Karpas-422 (cell line): ENCODE measurements around the gene CIART. TPM values are rescaled to one million over a fixed set of nuclear protein-coding genes. Genes with fewer than 3 reads are reported as not detected.

Source experiments
- DNase-seq: peaks from one replicate; pipeline ENCODE4 v3.0.0-alpha.2; 2015
- H2AFZ ChIP-seq: fragments of 200-600 bp; sonication (generic); 2 replicates; pipeline ENCODE4 v1.6.1; 2014; ENCODE audit warnings: antibody characterized with exemption, low read length, mixed read lengths
- H3K27ac ChIP-seq: fragments of 200-600 bp; sonication (generic); 2 replicates; pipeline ENCODE4 v1.5.1; 2014; ENCODE audit warnings: mild to moderate bottlenecking, low read length, moderate library complexity
- H3K27me3 ChIP-seq: fragments of 200-600 bp; sonication (generic); 2 replicates; pipeline ENCODE4 v1.6.1; 2014; ENCODE audit warnings: low read length, mixed read lengths
- H3K36me3 ChIP-seq: fragments of 200-600 bp; sonication (generic); 2 replicates; pipeline ENCODE4 v1.6.1; 2014; ENCODE audit warnings: low read length, mixed read lengths; ENCODE audit not compliant: insufficient read depth
- H3K4me1 ChIP-seq: fragments of 200-600 bp; sonication (generic); 2 replicates; pipeline ENCODE4 v1.6.1; 2014; ENCODE audit warnings: mild to moderate bottlenecking, low read length, mixed read lengths
- H3K4me2 ChIP-seq: fragments of 200-600 bp; sonication (generic); 2 replicates; pipeline ENCODE4 v1.6.1; 2014; ENCODE audit warnings: low read length, low read depth, mild to moderate bottlenecking; ENCODE audit not compliant: poor library complexity, severe bottlenecking
- H3K4me3 ChIP-seq: fragments of 200-600 bp; sonication (generic); 2 replicates; pipeline ENCODE4 v1.5.1; 2014; ENCODE audit warnings: mild to moderate bottlenecking, antibody characterized with exemption, low read length, mixed read lengths
- H3K79me2 ChIP-seq: fragments of 200-600 bp; sonication (generic); 2 replicates; pipeline ENCODE4 v1.6.1; 2014; ENCODE audit warnings: mild to moderate bottlenecking, low read length, mixed read lengths
- H3K9ac ChIP-seq: fragments of 200-600 bp; sonication (generic); 2 replicates; pipeline ENCODE4 v1.6.0; 2014; ENCODE audit warnings: low read length
- H3K9me2 ChIP-seq: fragments of 200-600 bp; sonication (generic), shearing (Covaris generic); replicated peaks from 2 replicates; pipeline ENCODE4 v1.6.0; 2014; ENCODE audit warnings: mild to moderate bottlenecking, low read length, moderate library complexity; ENCODE audit not compliant: insufficient read depth
- H3K9me3 ChIP-seq: fragments of 300-700, 200-600 bp; sonication (generic); 2 replicates; pipeline ENCODE4 v1.6.1; 2014; ENCODE audit warnings: low read length, mixed read lengths
- H4K20me1 ChIP-seq: fragments of 200-600 bp; sonication (generic); 2 replicates; pipeline ENCODE4 v1.6.1; 2014; ENCODE audit warnings: mild to moderate bottlenecking, antibody characterized with exemption, low read length, low read depth; ENCODE audit not compliant: insufficient read depth
- total RNA-seq: library from RNA; depleted of rRNA; stranded (reverse); fragments of >200 nt; shearing (Covaris generic); gene quantifications from 2 replicates; pipeline ENCODE4 v1.2.3, GENCODE V29; 2014; ENCODE audit warnings: low replicate concordance

Gene CIART
- total RNA-seq, 1 experiment from 2014 or later, result 4.1 TPM

DNA sequence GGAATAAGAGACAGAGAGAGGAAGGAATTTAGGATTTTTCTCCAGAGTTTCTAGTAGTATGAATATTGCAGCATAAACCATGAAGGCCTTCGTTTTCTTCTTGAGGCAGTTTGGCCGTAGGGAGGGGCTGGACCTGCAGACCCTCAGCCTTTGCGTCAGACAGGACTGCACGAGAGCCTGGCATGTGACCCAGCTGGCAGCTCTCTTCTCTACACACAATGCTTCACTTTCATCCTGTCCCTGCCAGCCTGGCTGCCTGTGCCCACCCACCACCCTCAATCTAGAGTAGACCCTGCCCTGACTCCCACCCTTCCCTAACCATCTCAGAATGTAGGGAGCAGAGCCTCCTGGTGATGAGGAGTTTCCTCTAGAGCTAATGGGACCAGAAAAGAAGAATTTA, 23.1 kb upstream of the CIART start:
- Histone ChIP-seq H3K4me2 (peak overlapping the region; percentile 60), H3K4me1 (peaks cover 48% of the 10 kb centered on the region), H4K20me1 (no peaks in the 10 kb centered on the region), H3K27me3 (peaks cover 3% of the 10 kb centered on the region; the same call in 1 of the 2 replicates), H3K9ac (peak overlapping the region; percentile 28), H3K4me3 (peak overlapping the region; percentile 50), H3K79me2 (no peaks in the 10 kb centered on the region), H3K9me2 (no peaks in the 10 kb centered on the region), H3K27ac (no peak overlapping the region), H3K36me3 (no peaks in the 10 kb centered on the region), H3K9me3 (no peaks in the 10 kb centered on the region), H2AFZ (peak overlapping the region; percentile 85; the same call in 1 of the 2 replicates)
- DNase-seq, result no peak

DNA sequence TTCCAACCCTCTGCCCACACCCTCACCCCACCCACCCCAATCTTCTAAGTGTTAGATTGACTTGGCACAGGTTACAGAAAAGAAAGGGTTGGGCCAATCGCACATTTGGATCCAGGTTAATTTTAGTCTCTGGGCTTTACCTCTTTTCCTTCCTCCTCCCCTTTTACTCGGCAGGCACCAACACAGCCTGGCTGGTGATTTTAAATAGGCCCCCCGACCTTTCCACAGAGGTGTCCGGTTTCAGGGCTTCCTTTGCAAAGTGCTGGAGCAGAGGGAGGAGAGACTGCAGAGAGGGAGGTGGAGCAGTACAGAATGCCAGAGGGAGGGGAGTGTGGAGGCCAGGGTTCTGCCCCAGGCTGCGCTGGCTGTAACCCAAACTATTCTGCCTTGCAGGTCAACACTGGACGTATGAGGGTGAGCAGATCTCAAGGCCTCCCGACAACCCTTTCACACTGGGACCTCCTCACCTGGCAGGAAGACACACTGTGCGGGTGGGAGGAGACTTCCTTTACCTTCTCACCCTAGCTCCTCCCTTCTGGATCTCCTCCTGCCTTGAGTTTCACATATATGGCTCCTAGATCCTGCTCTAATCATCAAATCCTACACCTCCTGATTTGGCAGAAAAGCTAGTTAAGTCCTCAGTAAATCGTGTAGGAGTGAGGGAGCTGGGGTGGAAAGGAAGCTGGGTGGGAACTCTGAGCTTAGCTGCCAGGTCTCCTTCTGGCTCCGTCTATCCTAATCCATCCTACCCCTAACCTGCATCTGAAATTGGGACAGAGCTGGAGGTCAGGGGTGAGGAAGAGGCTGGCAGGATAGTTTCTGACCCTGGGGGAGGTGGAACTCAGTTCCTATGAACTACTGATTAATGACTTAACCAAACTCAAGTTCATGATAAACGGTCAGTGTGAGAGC, 22.3 kb upstream of the CIART start:
- peak overlapping the region; percentile 28 for H3K9ac ChIP-seq

DNA sequence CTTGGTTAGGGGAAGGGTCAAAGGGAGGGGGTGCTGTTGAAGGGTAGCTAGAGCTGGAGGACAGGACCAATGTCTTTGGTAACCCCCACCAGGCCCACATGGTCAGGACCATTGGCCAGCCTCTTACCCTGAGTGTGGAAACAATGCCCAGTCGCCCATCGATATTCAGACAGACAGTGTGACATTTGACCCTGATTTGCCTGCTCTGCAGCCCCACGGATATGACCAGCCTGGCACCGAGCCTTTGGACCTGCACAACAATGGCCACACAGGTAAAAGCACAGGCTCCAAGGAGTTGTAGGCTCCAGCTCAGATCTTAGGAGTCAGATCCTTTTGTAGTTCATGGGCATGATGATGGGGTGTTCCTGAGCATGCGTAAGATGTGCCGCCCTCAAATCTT, 21.0 kb upstream of the CIART start:
- Histone ChIP-seq H3K79me2 (no peaks in the 10 kb centered on the region), H3K36me3 (peaks cover 12% of the 10 kb centered on the region), H3K4me2 (no peak overlapping the region), H4K20me1 (no peaks in the 10 kb centered on the region), H2AFZ (no peak overlapping the region), H3K9ac (no peak overlapping the region), H3K9me3 (no peaks in the 10 kb centered on the region), H3K9me2 (no peaks in the 10 kb centered on the region), H3K4me3 (no peak overlapping the region), H3K27me3 (peaks cover 3% of the 10 kb centered on the region; the same call in 1 of the 2 replicates), H3K27ac (no peak overlapping the region), H3K4me1 (peaks cover 39% of the 10 kb centered on the region)
- DNase-seq, result no peak

More for the DNA sequence above, 22.3 kb upstream of the CIART start:
- Histone ChIP-seq H3K4me1 (peaks cover 48% of the 10 kb centered on the region), H3K4me2 (peak overlapping the region; percentile 60), H4K20me1 (no peaks in the 10 kb centered on the region), H3K79me2 (no peaks in the 10 kb centered on the region), H3K36me3 (peaks cover 6% of the 10 kb centered on the region; the same call in 1 of the 2 replicates), H3K27ac (no peak overlapping the region), H3K4me3 (peak overlapping the region; percentile 50), H2AFZ (peak overlapping the region; percentile 85; the same call in 1 of the 2 replicates), H3K27me3 (peaks cover 3% of the 10 kb centered on the region; the same call in 1 of the 2 replicates), H3K9me3 (no peaks in the 10 kb centered on the region), H3K9me2 (no peaks in the 10 kb centered on the region)
- DNase-seq, result peak; percentile 58

DNA sequence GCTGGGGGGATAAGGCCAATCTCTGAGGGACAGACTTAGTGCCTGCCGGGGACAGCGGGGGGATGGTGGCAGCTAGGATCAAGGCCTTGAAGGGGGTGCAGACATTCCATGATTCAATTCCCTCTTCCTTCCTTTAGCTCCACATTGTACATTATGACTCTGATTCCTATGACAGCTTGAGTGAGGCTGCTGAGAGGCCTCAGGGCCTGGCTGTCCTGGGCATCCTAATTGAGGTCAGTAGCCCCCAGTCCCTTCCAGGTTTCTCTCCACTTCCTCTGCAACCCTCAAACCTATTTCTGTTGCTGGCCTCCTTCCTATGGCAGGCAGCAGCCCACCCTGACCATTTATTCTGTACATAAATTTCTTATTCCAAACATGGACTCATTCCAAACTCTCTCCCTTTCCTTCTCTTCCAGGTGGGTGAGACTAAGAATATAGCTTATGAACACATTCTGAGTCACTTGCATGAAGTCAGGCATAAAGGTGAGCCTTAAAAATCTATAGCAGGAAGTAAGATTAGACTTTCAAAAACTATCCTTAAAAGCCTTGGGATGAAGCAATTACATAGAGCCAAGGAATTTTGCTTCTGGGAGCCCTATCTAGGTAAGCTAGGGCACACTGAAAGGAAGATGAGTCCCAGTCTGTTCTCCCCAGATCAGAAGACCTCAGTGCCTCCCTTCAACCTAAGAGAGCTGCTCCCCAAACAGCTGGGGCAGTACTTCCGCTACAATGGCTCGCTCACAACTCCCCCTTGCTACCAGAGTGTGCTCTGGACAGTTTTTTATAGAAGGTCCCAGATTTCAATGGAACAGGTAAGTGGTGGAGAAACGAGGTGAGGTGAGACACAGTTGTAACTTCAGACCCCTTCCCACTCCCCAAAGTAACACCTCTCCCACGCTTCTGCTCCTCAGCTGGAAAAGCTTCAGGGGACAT, 19.7 kb upstream of the CIART start:
- peak; percentile 79 for DNase-seq
- Histone ChIP-seq H3K9ac (0 out of 2 replicates have a peak overlapping the region, but pooled peaks have one; percentile 32), H2AFZ (no peak overlapping the region), H3K4me2 (peak overlapping the region; percentile 40), H3K36me3 (peaks cover 20% of the 10 kb centered on the region), H3K27ac (peak overlapping the region; percentile 36; the same call in 1 of the 2 replicates), H3K4me1 (peaks cover 38% of the 10 kb centered on the region), H3K79me2 (peaks cover 11% of the 10 kb centered on the region), H4K20me1 (no peaks in the 10 kb centered on the region; the same call in 1 of the 2 replicates), H3K9me3 (no peaks in the 10 kb centered on the region), H3K27me3 (no peaks in the 10 kb centered on the region), H3K9me2 (no peaks in the 10 kb centered on the region), H3K4me3 (no peak overlapping the region)

DNA sequence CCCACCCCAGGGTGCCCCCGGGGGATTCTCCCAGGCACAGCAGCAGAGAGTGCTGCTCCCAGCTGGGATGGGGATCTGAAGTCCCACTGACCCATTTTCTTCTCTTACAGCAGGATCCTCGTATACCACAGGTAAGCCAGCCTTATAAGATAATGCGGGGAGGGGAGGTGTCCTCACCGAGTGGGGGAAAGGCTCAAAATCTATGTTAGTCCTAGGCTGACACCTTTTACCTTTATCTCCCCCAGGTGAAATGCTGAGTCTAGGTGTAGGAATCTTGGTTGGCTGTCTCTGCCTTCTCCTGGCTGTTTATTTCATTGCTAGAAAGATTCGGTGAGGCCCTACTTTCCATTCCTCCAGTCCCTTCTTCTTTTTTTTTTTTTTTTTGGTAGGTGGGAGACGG, 18.8 kb upstream of the CIART start:
- peak overlapping the region; percentile 40 for H3K4me2 ChIP-seq
- peaks cover 4% of the 10 kb centered on the region; the same call in 1 of the 2 replicates for H4K20me1 ChIP-seq
- no peaks in the 10 kb centered on the region for H3K9me2 ChIP-seq
- H3K4me1 ChIP-seq, result peaks cover 40% of the 10 kb centered on the region
- no peak overlapping the region for H3K4me3 ChIP-seq
- H3K9me3 ChIP-seq, result no peaks in the 10 kb centered on the region
- H3K36me3 ChIP-seq, result peaks cover 20% of the 10 kb centered on the region
- no peak for DNase-seq
- H3K79me2 ChIP-seq, result peaks cover 20% of the 10 kb centered on the region
- H3K9ac ChIP-seq, result 0 out of 2 replicates have a peak overlapping the region, but pooled peaks have one; percentile 32
- H3K27me3 ChIP-seq, result no peaks in the 10 kb centered on the region
- H3K27ac ChIP-seq, result peak overlapping the region; percentile 36; the same call in 1 of the 2 replicates
- no peak overlapping the region for H2AFZ ChIP-seq

DNA sequence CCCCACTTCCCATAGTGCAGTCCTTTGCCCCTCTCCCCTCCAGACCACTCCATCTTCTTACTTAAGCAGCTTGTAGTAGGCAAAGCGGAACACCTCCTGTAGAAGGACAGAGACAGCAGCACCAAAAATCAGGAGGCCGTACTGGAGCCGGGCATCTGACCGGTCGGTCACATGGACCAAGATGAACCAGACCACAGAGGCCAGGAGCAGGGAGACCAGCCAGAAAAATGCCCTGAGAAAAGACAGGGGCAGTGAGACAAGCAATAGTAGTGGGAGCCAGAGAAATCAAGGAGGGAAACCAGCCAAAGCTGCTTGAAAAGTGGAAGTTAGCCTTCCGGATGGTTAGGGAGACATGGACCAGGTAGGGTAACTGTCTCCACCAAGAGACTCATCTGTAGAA, 14.5 kb upstream of the CIART start:
- peak overlapping the region; percentile 96 for H3K9ac ChIP-seq
- H2AFZ ChIP-seq, result no peak overlapping the region
- no peaks in the 10 kb centered on the region for H3K9me3 ChIP-seq
- H3K9me2 ChIP-seq, result no peaks in the 10 kb centered on the region
- peaks cover 20% of the 10 kb centered on the region for H3K36me3 ChIP-seq
- H3K27ac ChIP-seq, result peak overlapping the region; percentile 67; the same call in 1 of the 2 replicates
- peaks cover 38% of the 10 kb centered on the region for H3K4me1 ChIP-seq
- peaks cover 4% of the 10 kb centered on the region; the same call in 1 of the 2 replicates for H4K20me1 ChIP-seq
- peak overlapping the region; percentile 93 for H3K4me3 ChIP-seq
- DNase-seq, result no peak
- H3K4me2 ChIP-seq, result peak overlapping the region; percentile 86
- no peaks in the 10 kb centered on the region for H3K27me3 ChIP-seq
- H3K79me2 ChIP-seq, result peaks cover 22% of the 10 kb centered on the region

DNA sequence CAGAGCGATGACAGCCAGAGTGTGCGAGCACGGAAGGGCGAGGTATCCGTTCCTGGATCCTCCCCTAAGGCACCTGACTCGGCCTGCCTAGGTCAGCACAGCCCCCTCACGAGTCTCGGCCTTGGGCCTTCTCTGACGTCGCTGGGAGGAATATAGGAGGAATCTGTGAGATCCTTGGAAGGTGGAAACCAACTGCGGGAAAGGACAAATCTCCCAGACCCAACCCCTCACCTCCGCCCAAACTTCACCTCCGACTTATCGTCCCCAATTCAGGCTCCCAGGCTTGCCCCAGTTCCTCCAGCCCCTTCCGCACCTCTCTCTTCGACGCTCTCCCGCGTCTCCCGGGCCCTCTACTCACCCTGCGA, 14.0 kb upstream of the CIART start:
- Histone ChIP-seq H3K27me3 (no peaks in the 10 kb centered on the region), H3K36me3 (peaks cover 20% of the 10 kb centered on the region), H4K20me1 (peaks cover 4% of the 10 kb centered on the region; the same call in 1 of the 2 replicates), H3K9me3 (no peaks in the 10 kb centered on the region), H3K4me1 (peaks cover 38% of the 10 kb centered on the region), H3K27ac (peak overlapping the region; percentile 67), H3K4me2 (peak overlapping the region; percentile 86), H3K79me2 (peaks cover 22% of the 10 kb centered on the region), H3K9ac (peak overlapping the region; percentile 96), H2AFZ (peak overlapping the region; percentile 13; the same call in 1 of the 2 replicates), H3K4me3 (peak overlapping the region; percentile 93), H3K9me2 (no peaks in the 10 kb centered on the region)
- DNase-seq, result peak; percentile 69
